ENCODE measurements around the gene KBTBD13. TPM values are rescaled to one million over a fixed set of nuclear protein-coding genes. Genes with fewer than 3 reads are reported as not detected.
"Not testable (repeated sequence)": the region's sequence is repeated elsewhere in the genome, so short reads cannot be mapped to it uniquely, and the experiment has no call there.

KBTBD13 gene
- total RNA-seq, 1 donor from 2014 or later: not detected

DNA sequence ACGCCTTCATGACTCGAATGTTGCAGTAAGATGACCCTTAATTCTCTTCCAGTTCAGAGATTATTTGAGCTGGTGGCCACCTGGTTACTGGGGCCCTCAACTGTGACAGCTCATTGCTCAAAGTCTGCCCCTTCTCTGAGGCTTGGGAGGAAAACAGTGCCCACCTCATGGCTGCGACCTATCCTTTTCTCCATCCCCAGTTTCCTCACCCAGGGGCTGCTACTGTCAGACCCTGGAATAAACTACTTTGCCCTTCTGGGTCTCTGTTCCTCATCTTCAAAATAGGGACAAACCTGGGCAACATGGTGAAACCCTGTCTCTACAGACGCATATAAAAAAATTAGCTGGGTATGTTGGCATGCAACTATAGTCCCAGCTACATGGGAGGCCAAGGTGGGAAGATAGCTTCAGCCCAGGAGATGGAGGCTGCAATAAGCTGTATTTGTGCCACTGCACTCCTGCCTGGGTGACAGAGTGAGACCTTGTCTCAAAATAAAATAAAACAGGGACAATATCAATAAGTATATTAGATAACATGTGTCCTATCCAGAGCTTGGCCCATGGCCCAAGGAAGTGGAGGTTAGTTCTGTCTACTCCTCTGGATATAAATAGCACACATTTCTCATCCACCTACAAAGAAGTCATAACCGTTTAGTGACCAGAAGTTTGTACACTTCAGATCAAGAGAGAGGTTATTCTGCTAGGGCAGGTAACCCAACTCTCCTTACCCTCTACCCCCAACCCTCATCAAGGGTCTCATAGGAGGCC lies 6.6 kb upstream of the KBTBD13 start:
- DNase-seq (ENCODE audit: low spot score): no peak

DNA sequence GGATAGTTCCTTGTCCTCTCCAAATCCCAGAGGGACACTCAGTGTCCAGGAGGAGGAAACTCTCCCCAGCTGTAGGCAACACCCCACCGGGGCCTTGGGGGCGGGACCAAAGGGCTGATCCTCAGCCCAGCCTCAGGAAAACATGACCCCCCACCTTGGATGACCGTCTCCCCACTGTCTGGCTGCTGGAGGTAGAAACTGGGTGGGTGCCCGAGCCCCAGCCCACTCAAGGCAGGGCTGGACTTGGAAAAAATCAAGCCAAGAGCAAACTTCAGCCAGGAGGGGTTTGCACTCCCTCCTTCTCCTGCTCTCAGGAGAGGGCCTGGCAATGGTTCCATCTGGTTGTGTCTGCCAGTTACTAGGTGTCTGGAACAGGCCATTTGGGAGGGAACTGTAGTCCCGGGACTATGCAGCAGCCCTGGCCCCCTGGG lies 5.2 kb upstream of the KBTBD13 start:
- DNase-seq (ENCODE audit: low spot score): no peak

DNA sequence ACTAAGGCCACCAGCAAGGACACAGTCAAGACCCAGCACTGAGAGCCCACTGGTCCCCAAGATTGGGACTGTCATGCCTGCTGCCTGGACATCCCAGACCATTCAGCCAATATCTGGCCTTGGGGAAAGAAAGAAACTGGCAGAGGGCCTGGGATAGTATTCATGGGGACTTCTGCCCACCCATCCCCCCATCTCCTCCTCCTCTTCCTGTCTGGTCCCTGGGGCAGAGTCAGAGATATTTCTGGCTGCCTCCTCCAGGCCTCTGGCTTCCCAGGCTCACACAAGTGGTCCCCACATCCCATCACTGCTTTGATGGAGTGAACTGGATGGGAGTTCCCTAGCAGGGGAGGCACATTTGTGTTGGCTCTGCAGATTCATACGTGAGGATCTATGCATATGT lies 4.5 kb upstream of the KBTBD13 start:
- DNase-seq (ENCODE audit: low spot score): no peak

DNA sequence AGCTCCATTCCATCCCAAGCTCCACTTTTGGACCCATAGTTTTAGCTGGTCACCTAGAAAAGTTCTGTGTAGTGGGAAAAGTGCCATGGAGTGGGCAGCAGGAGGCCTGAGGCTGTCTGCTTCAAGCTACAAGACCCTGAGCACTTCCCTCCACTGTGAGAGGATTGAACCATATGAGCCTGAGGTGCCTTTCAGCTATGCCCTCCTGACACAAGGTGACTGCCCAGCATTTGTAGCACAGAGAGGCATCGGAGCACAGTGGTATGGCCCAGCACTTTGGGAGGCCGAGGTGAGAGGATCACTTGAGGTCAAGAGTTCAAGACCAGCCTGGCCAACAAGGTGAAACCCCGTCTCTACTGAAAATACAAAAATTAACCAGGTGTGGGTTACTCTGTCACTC lies 3.9 kb upstream of the KBTBD13 start:
- no peak for DNase-seq (ENCODE audit: low spot score)

- not testable (repeated sequence) for DNase-seq (ENCODE audit: low spot score)
Observed at GRCh38 chr15:65074946-65075345, 1.6 kb upstream of the KBTBD13 start.

DNA sequence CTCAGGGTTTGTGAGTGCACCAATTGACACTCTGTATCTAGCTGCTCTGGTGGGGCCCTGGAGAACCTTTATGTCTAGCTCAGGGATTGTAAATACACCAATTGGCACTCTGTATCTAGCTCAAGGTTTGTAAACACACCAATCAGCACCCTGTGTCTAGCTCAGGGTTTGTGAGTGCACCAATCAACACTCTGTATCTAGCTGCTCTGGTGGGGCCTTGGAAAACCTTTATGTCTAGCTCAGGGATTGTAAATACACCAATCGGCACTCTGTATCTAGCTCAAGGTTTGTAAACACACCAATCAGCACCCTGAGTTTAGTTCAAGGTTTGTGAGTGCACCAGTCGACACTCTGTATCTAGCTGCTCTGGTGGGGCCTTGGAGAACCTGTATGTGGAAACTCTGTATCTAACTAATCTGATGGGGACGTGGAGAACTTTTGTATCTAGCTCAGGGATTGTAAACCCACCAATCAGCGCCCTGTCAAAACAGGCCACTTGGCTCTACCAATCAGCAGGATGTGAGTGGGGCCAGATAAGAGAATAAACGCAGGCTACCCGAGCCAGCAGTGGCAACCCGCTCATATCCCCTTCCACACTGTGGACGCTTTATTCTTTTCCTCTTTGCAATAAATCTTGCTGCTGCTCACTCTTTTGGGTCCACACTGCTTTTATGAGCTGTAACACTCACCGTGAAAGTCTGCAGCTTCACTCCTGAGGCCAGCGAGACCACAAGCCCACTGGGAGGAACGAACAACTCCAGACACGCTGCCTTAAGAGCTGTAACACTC lies 745 bp upstream of the KBTBD13 start:
- DNase-seq (ENCODE audit: low spot score): not testable (repeated sequence)

DNA sequence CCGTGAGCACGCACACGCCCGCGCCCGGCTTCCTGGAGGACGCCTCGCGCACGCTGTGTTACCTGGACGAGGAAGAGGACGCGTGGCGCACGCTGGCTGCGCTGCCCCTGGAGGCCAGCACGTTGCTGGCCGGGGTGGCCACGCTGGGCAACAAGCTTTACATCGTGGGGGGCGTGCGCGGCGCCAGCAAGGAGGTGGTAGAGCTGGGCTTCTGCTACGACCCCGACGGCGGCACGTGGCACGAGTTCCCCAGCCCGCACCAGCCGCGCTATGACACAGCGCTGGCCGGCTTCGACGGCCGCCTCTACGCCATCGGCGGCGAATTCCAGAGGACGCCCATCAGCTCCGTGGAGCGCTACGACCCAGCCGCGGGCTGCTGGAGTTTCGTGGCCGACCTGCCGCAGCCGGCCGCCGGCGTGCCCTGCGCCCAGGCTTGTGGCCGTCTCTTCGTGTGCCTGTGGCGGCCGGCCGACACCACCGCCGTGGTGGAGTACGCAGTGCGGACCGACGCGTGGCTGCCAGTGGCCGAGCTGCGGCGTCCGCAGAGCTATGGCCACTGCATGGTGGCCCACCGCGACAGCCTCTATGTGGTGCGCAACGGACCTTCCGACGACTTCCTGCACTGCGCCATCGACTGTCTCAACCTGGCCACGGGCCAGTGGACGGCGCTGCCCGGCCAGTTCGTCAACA lies 890 bp downstream of the KBTBD13 start:
- DNase-seq (ENCODE audit: low spot score): no peak

DNA sequence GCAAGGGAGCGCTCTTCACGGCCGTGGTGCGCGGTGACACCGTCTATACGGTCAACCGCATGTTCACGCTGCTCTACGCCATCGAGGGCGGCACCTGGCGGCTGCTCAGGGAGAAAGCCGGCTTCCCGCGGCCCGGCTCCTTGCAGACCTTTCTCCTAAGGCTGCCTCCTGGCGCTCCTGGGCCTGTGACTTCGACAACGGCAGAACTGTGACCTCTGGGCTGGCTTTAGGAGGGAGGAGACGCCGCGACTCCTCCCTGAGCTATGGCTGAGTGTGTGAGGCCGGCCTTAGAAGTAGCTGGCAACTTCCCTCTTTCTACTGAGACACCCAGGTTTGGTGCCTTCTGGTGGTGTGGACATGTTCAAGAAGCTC lies 1.4 kb downstream of the KBTBD13 start:
- peak; percentile 66 for DNase-seq (ENCODE audit: low spot score)

GRCh38 chr15:65079580-65079979 lies 3.0 kb downstream of the KBTBD13 start:
- no peak for DNase-seq (ENCODE audit: low spot score)

GRCh38 chr15:65081270-65081669 lies 4.7 kb downstream of the KBTBD13 start:
- DNase-seq (ENCODE audit: low spot score): no peak

GRCh38 chr15:65081758-65082157 lies 5.2 kb downstream of the KBTBD13 start:
- no peak for DNase-seq (ENCODE audit: low spot score)

GRCh38 chr15:65082303-65082953 lies 5.9 kb downstream of the KBTBD13 start:
- no peak for DNase-seq (ENCODE audit: low spot score)

DNA sequence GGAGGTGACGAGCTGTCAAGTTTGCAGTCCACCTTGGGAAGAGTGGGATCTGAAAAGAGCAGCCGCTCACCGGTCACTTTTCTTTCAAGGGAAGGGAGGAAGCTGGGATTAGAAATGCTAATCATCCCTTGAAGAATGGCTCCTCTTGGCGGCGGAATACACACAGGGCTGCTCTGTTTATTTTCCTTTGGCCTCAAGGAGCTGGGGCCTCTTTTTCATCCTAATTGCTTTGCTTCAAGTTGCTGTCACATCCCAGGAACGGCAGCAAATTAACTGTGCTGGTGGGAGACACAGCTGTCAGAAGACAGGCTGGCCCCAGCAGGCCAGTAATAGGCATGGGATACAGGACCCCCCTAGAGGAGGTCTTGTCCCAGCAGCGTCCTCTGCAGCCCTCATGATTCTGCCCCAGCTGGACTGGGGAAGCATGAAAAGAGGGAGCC lies 6.7 kb downstream of the KBTBD13 start:
- DNase-seq (ENCODE audit: low spot score): no peak

- DNase-seq (ENCODE audit: low spot score): no peak
Observed at GRCh38 chr15:65084500-65085206, 8.1 kb downstream of the KBTBD13 start.

DNA sequence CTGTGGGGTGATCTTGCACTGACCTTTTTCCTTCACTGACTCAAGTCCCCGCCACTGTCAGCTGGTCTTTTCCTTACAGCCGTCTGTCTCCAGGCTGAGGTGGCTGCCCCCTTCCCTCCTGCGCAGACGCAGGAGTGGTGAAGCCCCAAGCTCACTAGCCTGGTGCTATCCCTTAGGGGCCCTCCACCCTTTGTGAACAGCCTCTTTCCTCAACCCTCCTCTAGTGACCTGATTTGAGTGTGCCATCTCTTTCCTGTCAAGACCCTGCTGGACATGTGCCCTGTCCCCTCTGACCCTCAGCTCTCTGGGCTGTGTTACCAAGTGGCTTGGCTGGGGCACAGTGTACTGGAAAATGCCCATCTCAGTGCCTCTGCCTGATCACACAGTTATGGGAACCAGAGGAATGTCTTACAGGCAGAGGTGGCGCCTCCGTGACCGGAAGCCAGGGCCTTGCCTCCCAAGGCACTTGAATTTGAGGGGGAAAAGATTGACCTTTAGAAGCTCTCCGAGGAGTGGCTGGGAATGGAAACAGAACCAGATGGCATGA lies 8.7 kb downstream of the KBTBD13 start:
- DNase-seq (ENCODE audit: low spot score): no peak

GRCh38 chr15:65085990-65086679 lies 9.6 kb downstream of the KBTBD13 start:
- DNase-seq (ENCODE audit: low spot score): no peak

DNA sequence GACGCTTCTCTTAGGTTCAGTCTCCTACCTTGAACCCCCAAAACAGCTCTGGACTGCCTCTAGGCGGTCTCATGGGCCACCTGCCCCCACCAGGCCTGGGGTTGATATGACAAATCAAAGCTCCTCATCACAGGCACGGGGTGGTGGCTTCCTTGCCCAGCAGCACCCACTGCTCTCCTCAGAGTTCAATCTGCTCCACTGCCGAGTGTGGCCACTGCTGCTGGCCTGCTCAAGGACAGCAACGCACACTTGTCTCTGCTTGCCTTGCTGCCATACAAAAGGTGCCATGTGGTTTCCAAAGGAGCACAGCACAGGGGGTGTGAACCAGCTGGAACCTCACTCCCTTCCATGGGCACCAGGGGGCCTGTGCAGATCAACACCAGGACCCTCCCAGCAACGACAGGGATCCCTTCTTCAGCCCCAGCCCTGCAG lies 10.2 kb downstream of the KBTBD13 start:
- DNase-seq (ENCODE audit: low spot score): no peak

GRCh38 chr15:65087411-65087810 lies 10.9 kb downstream of the KBTBD13 start:
- DNase-seq (ENCODE audit: low spot score): no peak

DNA sequence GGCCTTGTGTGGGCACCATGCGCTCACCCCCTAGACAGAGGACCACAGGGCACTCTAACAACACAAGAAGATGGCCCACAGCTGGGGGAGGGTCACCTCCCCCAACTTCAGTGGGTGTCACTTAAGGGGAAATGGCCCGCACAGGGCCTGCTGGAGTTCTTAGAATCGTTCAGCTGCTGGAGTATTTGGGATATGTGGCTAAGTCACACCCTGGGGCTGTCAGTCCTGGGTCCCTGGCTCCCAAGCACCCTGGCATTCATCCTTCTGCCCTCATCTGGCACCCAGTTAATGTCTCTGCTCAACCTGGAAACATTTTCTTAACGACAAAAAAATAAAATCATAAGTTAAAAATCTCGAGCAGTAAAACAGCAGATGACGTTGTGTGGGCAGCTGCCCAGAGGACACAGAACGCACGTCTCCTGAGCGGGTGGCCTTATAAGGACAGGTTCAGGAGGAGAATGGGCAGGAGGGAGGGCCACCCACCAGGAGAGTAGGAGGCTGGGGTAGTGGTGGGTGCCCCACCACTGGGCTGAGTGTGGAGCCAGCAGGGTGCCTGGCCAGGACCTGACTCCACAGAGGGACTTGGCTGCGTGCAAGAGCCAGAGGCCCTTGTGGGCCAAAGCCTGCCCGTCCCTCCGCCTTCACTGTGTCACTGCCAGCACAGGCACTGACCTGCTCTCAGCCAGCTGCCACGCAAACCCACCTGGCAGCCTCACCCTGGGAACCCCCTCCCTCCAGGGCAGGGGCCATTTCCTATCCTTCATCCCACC lies 11.5 kb downstream of the KBTBD13 start:
- peak; percentile 68 for DNase-seq (ENCODE audit: low spot score)

DNA sequence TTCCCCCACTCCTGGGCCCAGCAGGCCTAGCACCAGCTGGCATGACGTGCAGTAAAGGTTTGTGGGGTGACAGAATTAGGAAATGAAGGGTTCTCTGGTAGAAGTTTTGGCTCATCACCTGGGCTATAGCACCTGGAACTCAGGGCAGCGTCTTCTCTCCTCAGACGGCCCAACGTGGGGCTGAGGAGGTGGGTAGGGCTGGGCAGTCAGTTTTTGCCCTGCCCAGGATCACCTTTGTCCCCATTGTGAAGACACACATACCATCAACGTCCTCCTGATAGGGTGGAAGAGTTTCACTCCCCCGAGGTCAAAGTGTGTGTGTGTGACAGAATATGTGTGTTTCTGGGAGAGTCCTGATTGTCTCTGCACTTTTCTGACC lies 12.1 kb downstream of the KBTBD13 start:
- DNase-seq (ENCODE audit: low spot score): no peak
